Adrenal gland (tissue), 12 donors: ENCODE measurements around the gene LARP1. TPM values are rescaled to one million over a fixed set of nuclear protein-coding genes. Genes with fewer than 3 reads are reported as not detected.

Experiments
- DNase-seq, 7 donors: peaks; one replicate each; pipeline ENCODE4 v3.0.0-alpha.2; 2019 to 2020
- H3K27ac ChIP-seq, 5 donors: fragments of 200-600 bp; sonication (generic) in 4 of 5; 1 replicate in 3 of 5; 2 replicates in 2 of 5; pipeline versions ENCODE4 v1.5.1 to v1.8.0; 2016 to 2020; ENCODE audit warnings: mild to moderate bottlenecking in 1 of 5
- H3K27me3 ChIP-seq: fragments of 200-600 bp; 2 replicates; pipeline ENCODE4 v1.8.0; 2021
- H3K36me3 ChIP-seq, 2 donors: fragments of 200-600 bp; replicated peaks in 1 of 2; 1 replicate in 1 of 2; 2 replicates in 1 of 2; pipeline versions ENCODE4 v1.5.1 to v1.8.0; 2018 to 2022
- H3K4me1 ChIP-seq, 2 donors: fragments of 200-600 bp; replicated peaks in 1 of 2; 1 replicate in 1 of 2; 2 replicates in 1 of 2; pipeline versions ENCODE4 v1.5.1 to v1.8.0; 2018 to 2021
- H3K4me3 ChIP-seq, 4 donors: fragments of 200-600 bp; sonication (generic) in 3 of 4; one replicate each; pipeline ENCODE4 v1.5.1; 2016 to 2018
- H3K9me3 ChIP-seq, 3 donors: fragments of 200-600 bp; sonication (generic) in 1 of 3; replicated peaks in 1 of 3; 1 replicate in 2 of 3; 2 replicates in 1 of 3; pipeline versions ENCODE4 v1.5.1 to v1.8.0; 2016 to 2021
- CTCF ChIP-seq, 6 experiments: fragments of 450-650 bp in 4 of 6; fragments of 200-600 bp in 2 of 6; sonication (generic) in 1 of 6; IDR thresholded peaks; 1 replicate in 5 of 6; 2 replicates in 1 of 6; pipeline versions ENCODE4 v1.5.1 to v1.8.0; 2016 to 2021; ENCODE audit warnings: antibody characterized with exemption in 6 of 6, mild to moderate bottlenecking in 2 of 6, moderate library complexity in 1 of 6
- POLR2A ChIP-seq, 2 donors: fragments of 450-650 bp; IDR thresholded peaks; one replicate each; pipeline ENCODE4 v1.6.1; 2017; ENCODE audit warnings: antibody characterized with exemption in 2 of 2, mild to moderate bottlenecking in 2 of 2, moderate library complexity in 1 of 2
- WGBS, 4 donors: extraction: QIAGEN DNeasy Blood & Tissue Kit in 2 of 4; methylation state at CpG; one replicate each; pipeline versions ENCODE4 v1.1.5 to v1.1.7; 2013 to 2017; 5-methylcytosine and 5-hydroxymethylcytosine counted together
- intact Hi-C, 2 donors: fragments of 100-400 bp; cut with DNase I; formaldehyde crosslinking; loops; one replicate each; pipeline versions ENCODE4 v1.14.1 to v1.15.0; 2022 to 2023
- polyA plus RNA-seq, 3 donors: library from polyadenylated mRNA; stranded (reverse); fragments of 200-250 nt in 2 of 3; fragments of 350-450 nt in 1 of 3; fragmentation: Illumina TruSeq in 1 of 3; extraction: RNeasy Lipid Tissue Mini Kit (QIAGEN cat#74804) in 1 of 3; gene quantifications; one replicate each; pipeline ENCODE4 v1.2.3, GENCODE V29; 2013 to 2014
- total RNA-seq, 9 donors: library from RNA; depleted of rRNA in 4 of 9; stranded (reverse); fragments of >200 nt in 4 of 9; fragments of 120-200 nt in 1 of 9; fragmentation: NEBNext Ultra II Directional in 1 of 9; extraction: Animal tissue kit (Norgen Biotek cat#: 25700) in 1 of 9; gene quantifications; one replicate each; pipeline versions ENCODE4 v1.1.0 to v1.2.4, GENCODE V29; 2013 to 2023
- donor health status: healthy with polysubstance abuse.
- donor health status: Bipolar disorder and iron deficiency.
- donor health status: DM: yes; HTN: yes; CAD: no.
- donor health status: DM: no; HTN: no; CAD: no.
- donor health status: DM: no; HTN: no; CAD: no.
- donor health status: DM: yes; HTN: yes; CAD: no.

LARP1 gene
- total and polyA plus RNA-seq, 12 donors = 30.5 to 209 (median 126) TPM

- intact Hi-C loops = no loop called here
- peak in 3 of 7 donors; percentile 28 to 69 (median 66) for DNase-seq
- Histone ChIP-seq H3K9me3 (no peaks in the 10 kb centered on the region), H3K27ac (no peak overlapping the region), H3K36me3 (no peaks in the 10 kb centered on the region), H3K4me3 (no peak overlapping the region), H3K27me3 (no peaks in the 10 kb centered on the region), H3K4me1 (peaks cover 6 to 18% of the 10 kb centered on the region in 2 donors)
- no peak for TF ChIP-seq CTCF (IDR thresholded peaks at IDR 0.05)
- TF ChIP-seq POLR2A (IDR thresholded peaks at IDR 0.05) = no peak
- WGBS, 4 donors = 60 to 73% (median 72%) methylated on average over 6 of the region's 6 CpGs
These were observed 17.4 kb upstream of the LARP1 start for GRCh38 chr5:154737667-154738320.

- Histone ChIP-seq H3K4me3 (no peak overlapping the region), H3K36me3 (no peaks in the 10 kb centered on the region), H3K27me3 (no peaks in the 10 kb centered on the region), H3K27ac (peak overlapping the region in 4 of 5 donors; percentile 14 to 55 (median 27)), H3K9me3 (no peaks in the 10 kb centered on the region), H3K4me1 (peaks cover 6 to 25% of the 10 kb centered on the region in 2 donors)
- WGBS, 4 donors = 55 to 79% (median 58%) methylated on average over 2 of the region's 2 CpGs
- intact Hi-C loops = loop anchor here in 1 of 2 donors (10.0 kb wide), 1 partner anchor 56 kb away; no protein-coding TSS in a partner anchor
- TF ChIP-seq POLR2A (IDR thresholded peaks at IDR 0.05) (no peak), CTCF (IDR thresholded peaks at IDR 0.05) (no peak)
- peak in 6 of 7 donors; percentile 64 to 89 (median 78) for DNase-seq
These were observed 14.7 kb upstream of the LARP1 start for GRCh38 chr5:154740483-154740882.

GRCh38 chr5:154740957-154741356 lies 14.2 kb upstream of the LARP1 start:
- peak; percentile 45 to 87 (median 54) for DNase-seq

More at GRCh38 chr5:154740957-154741356, 14.2 kb upstream of the LARP1 start:
- Histone ChIP-seq H3K4me1 (peaks cover 6 to 25% of the 10 kb centered on the region in 2 donors), H3K4me3 (no peak overlapping the region), H3K36me3 (no peaks in the 10 kb centered on the region), H3K27me3 (no peaks in the 10 kb centered on the region), H3K27ac (peak overlapping the region in 4 of 5 donors; percentile 14 to 55 (median 41)), H3K9me3 (no peaks in the 10 kb centered on the region)
- intact Hi-C loops = loop anchor here in 1 of 2 donors (10.0 kb wide), 1 partner anchor 56 kb away; no protein-coding TSS in a partner anchor
- 38 to 68% (median 54%) methylated on average over 5 of the region's 5 CpGs for WGBS, 4 donors
- TF ChIP-seq CTCF (IDR thresholded peaks at IDR 0.05) = no peak
- TF ChIP-seq POLR2A (IDR thresholded peaks at IDR 0.05) = no peak
